ENCODE measurements around the gene CASQ1. TPM values are rescaled to one million over a fixed set of nuclear protein-coding genes. Genes with fewer than 3 reads are reported as not detected.

CASQ1 gene
- total and polyA plus RNA-seq, 9 of the 15 experiments (the other 6 are each of a cell fraction or from before 2014, with no cell fraction given), result not detected

DNA sequence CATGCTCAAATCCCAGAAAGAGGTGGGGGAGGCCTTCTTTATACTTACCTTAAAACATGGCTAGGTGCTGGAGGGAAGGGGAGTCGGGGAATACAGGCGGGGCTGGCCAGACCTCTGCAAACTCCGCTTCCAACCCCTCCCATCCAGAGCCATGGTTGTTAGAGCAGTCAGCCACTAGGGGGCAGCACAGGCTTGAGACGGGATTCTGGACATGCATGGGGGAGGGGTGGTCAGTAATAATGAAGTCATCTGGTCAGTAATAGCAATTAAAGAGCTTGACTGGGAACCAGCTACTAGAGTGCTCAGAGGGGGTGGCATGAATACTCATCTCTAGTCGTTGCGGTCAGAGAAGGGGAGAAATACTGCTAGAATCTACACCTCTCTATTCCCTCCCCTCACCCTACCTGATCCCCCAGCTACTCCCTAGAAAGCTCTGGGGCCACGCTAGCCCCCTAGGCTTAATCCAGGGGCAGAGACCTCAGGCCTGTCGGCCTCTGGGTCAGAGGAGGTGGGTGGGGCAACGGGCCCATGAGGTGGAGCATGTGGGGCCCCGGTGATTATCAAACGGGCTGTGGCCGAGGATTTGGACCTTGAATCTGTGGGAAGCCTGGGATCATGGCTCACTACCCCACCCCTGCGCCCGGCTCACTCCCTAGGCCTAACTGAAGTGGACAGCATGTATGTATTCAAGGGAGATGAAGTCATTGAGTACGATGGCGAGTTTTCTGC is 2.9 kb downstream of the CASQ1 start (continued):
- TF ChIP-seq, protein P1, sequence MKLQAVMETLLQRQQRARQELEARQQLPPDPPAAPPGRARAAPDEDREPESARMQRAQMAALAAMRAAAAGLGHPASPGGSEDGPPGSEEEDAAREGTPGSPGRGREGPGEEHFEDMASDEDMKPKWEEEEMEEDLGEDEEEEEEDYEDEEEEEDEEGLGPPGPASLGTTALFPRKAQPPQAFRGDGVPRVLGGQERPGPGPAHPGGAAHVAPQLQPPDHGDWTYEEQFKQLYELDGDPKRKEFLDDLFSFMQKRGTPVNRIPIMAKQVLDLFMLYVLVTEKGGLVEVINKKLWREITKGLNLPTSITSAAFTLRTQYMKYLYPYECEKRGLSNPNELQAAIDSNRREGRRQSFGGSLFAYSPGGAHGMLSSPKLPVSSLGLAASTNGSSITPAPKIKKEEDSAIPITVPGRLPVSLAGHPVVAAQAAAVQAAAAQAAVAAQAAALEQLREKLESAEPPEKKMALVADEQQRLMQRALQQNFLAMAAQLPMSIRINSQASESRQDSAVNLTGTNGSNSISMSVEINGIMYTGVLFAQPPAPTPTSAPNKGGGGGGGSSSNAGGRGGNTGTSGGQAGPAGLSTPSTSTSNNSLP (IDR thresholded peaks at IDR 0.05; ENCODE audit: borderline replicate concordance, low read depth, low read length), result peak; percentile 89; the same call in 1 of the 2 replicates
- TF ChIP-seq, protein P2, sequence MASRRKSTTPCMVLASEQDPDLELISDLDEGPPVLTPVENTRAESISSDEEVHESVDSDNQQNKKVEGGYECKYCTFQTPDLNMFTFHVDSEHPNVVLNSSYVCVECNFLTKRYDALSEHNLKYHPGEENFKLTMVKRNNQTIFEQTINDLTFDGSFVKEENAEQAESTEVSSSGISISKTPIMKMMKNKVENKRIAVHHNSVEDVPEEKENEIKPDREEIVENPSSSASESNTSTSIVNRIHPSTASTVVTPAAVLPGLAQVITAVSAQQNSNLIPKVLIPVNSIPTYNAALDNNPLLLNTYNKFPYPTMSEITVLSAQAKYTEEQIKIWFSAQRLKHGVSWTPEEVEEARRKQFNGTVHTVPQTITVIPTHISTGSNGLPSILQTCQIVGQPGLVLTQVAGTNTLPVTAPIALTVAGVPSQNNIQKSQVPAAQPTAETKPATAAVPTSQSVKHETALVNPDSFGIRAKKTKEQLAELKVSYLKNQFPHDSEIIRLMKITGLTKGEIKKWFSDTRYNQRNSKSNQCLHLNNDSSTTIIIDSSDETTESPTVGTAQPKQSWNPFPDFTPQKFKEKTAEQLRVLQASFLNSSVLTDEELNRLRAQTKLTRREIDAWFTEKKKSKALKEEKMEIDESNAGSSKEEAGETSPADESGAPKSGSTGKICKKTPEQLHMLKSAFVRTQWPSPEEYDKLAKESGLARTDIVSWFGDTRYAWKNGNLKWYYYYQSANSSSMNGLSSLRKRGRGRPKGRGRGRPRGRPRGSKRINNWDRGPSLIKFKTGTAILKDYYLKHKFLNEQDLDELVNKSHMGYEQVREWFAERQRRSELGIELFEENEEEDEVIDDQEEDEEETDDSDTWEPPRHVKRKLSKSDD (conservative IDR thresholded peaks at IDR 0.05; ENCODE audit: low read length), result 0 out of 2 replicates have a peak, but pooled peaks have one; percentile 59
- TF ChIP-seq, protein P3, sequence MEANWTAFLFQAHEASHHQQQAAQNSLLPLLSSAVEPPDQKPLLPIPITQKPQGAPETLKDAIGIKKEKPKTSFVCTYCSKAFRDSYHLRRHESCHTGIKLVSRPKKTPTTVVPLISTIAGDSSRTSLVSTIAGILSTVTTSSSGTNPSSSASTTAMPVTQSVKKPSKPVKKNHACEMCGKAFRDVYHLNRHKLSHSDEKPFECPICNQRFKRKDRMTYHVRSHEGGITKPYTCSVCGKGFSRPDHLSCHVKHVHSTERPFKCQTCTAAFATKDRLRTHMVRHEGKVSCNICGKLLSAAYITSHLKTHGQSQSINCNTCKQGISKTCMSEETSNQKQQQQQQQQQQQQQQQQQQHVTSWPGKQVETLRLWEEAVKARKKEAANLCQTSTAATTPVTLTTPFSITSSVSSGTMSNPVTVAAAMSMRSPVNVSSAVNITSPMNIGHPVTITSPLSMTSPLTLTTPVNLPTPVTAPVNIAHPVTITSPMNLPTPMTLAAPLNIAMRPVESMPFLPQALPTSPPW (CRISPR knock-in tag; IDR thresholded peaks at IDR 0.05), result peak; percentile 67
- TF ChIP-seq YY1 (IDR thresholded peaks at IDR 0.05; ENCODE audit: borderline replicate concordance in 1 of 3, control insufficient read depth in 1 of 3, extremely low read depth in 1 of 3, insufficient read depth in 3 of 3, insufficient read length in 1 of 3, insufficient replicate concordance in 2 of 3, low read depth in 1 of 3, low read length in 2 of 3) (peak in 2 of 3 experiments; percentile 37 to 46), MAZ (CRISPR knock-in tag; conservative IDR thresholded peaks at IDR 0.05 in 1 of 2, IDR thresholded peaks at IDR 0.05 in 1 of 2) (peak; percentile 33 to 92; a peak in 2 of 4 replicates), FOXA1 (IDR thresholded peaks at IDR 0.05; ENCODE audit: borderline replicate concordance) (no peak), TAF15 (IDR thresholded peaks at IDR 0.05; ENCODE audit: low read depth, low read length) (no peak), MAFG (tag; conservative IDR thresholded peaks at IDR 0.05) (no peak), CHD2 (IDR thresholded peaks at IDR 0.05; ENCODE audit: low read depth, low read length) (peak; percentile 70; the same call in 1 of the 2 replicates), NCOA4 (IDR thresholded peaks at IDR 0.05; ENCODE audit: partially characterized antibody) (no peak), SIX5 (IDR thresholded peaks at IDR 0.05; ENCODE audit: borderline replicate concordance in 1 of 2, insufficient read depth in 1 of 2, low read depth in 1 of 2, low read length in 2 of 2) (no peak), TCF7L2 (IDR thresholded peaks at IDR 0.05; ENCODE audit: low read depth, low read length) (no peak), CREBBP (IDR thresholded peaks at IDR 0.05; ENCODE audit: low read depth, low read length) (no peak), PYGO2 (tag; IDR thresholded peaks at IDR 0.05) (no peak), ZFP36 (IDR thresholded peaks at IDR 0.05; ENCODE audit: low read depth, low read length, partially characterized antibody) (no peak)
- TF ChIP-seq, protein P4, sequence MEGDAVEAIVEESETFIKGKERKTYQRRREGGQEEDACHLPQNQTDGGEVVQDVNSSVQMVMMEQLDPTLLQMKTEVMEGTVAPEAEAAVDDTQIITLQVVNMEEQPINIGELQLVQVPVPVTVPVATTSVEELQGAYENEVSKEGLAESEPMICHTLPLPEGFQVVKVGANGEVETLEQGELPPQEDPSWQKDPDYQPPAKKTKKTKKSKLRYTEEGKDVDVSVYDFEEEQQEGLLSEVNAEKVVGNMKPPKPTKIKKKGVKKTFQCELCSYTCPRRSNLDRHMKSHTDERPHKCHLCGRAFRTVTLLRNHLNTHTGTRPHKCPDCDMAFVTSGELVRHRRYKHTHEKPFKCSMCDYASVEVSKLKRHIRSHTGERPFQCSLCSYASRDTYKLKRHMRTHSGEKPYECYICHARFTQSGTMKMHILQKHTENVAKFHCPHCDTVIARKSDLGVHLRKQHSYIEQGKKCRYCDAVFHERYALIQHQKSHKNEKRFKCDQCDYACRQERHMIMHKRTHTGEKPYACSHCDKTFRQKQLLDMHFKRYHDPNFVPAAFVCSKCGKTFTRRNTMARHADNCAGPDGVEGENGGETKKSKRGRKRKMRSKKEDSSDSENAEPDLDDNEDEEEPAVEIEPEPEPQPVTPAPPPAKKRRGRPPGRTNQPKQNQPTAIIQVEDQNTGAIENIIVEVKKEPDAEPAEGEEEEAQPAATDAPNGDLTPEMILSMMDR (IDR thresholded peaks at IDR 0.05 in 2 of 3, conservative IDR thresholded peaks at IDR 0.05 in 1 of 3; ENCODE audit: insufficient read depth in 2 of 3, low read depth in 1 of 3, low read length in 3 of 3), result peak; percentile 93 to 96 (median 95)

Data from K562 (cell line).